RWPE2 (cell line): ENCODE measurements around the gene UBE2K.
"Not testable (repeated sequence)": the region's sequence is repeated elsewhere in the genome, so short reads cannot be mapped to it uniquely, and the experiment has no call there.

ENCODE experiments used
- ATAC-seq: fragments of 200-7000 bp; cut with Tn5 transposase; 3 replicates; pipeline ENCODE4 v1.9.1; 2021; ENCODE audit warnings: low read depth
- DNase-seq: peaks from one replicate; pipeline ENCODE4 v3.0.0-alpha.2; 2020; ENCODE audit warnings: low spot score
- H3K27ac ChIP-seq: fragments of 450-650 bp; 2 replicates; pipeline ENCODE4 v1.5.1; 2017; ENCODE audit warnings: mild to moderate bottlenecking; ENCODE audit not compliant: poor library complexity, severe bottlenecking
- H3K27me3 ChIP-seq: fragments of 250-450 bp; sonication (Bioruptor Pico); 2 replicates; pipeline ENCODE4 v1.5.1; 2021; ENCODE audit warnings: mild to moderate bottlenecking, moderate library complexity; ENCODE audit not compliant: insufficient read depth, poor library complexity, severe bottlenecking
- H3K36me3 ChIP-seq: fragments of 250-450 bp; sonication (Bioruptor Pico); 2 replicates; pipeline ENCODE4 v1.5.1; 2020; ENCODE audit warnings: low read depth, mild to moderate bottlenecking, moderate library complexity
- H3K4me1 ChIP-seq: fragments of 250-450 bp; sonication (Bioruptor Pico); 2 replicates; pipeline ENCODE4 v1.5.1; 2021; ENCODE audit warnings: mild to moderate bottlenecking, moderate library complexity; ENCODE audit not compliant: insufficient read depth, poor library complexity, severe bottlenecking
- H3K4me3 ChIP-seq: fragments of 250-450 bp; sonication (Bioruptor Pico); 2 replicates; pipeline ENCODE4 v1.5.1; 2021; ENCODE audit warnings: mild to moderate bottlenecking, moderate library complexity; ENCODE audit not compliant: severe bottlenecking
- H3K9me3 ChIP-seq: fragments of 250-450 bp; sonication (Bioruptor Pico); 2 replicates; pipeline ENCODE4 v1.5.1; 2021; ENCODE audit warnings: mild to moderate bottlenecking, moderate library complexity; ENCODE audit not compliant: severe bottlenecking
- TF ChIP-seq, protein P1 (sequence below): fragments of 450-650 bp; IDR thresholded peaks from one replicate; pipeline ENCODE4 v1.5.1; 2017; ENCODE audit warnings: mild to moderate bottlenecking, moderate library complexity; ENCODE audit not compliant: poor library complexity, severe bottlenecking

The UBE2K gene

DNA sequence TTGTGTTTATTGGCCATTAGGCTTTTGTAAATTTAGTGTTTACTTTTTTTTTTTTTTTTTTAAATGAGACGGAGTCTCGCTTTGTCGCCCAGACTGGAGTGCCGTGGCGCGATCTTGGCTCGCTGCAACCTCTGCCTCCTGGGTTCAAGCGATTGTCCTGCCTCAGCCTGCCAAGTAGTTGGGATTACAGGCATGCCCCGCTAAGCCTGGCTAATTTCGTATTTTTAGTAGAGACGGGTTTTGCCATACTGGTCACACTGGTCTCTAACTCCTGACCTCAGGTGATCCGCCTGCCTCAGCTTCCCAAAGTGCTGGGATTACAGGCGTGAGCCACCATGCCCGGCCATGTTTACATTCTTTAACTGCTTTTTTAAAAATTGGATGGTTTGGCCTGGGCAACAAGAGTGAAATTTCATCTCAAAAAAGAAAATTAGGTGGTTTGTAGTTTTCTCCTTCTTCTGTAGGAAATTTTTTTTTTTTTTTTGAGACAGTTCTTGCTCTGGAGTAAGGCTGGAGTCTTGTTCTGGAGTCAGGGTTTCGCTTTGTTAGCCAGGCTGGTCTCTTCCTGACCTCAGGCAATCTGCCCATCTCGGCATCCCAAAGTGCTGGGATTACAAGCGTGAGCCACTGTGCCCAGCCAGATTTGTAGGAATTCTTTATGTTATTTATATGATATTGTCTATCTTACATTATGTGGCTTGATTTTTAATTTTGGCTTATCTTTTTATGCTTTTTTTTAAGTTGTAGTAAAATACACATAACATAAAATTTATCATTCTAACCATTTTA is 15.1 kb downstream of the UBE2K start:
- Histone ChIP-seq H3K27ac (no peak overlapping the region), H3K36me3 (peaks cover 35% of the 10 kb centered on the region), H3K4me3 (no peak overlapping the region), H3K4me1 (peaks cover under 1% of the 10 kb centered on the region), H3K27me3 (no peaks in the 10 kb centered on the region), H3K9me3 (no peaks in the 10 kb centered on the region)
- ATAC-seq, result no peak
- no peak for DNase-seq
- TF ChIP-seq, protein P1, sequence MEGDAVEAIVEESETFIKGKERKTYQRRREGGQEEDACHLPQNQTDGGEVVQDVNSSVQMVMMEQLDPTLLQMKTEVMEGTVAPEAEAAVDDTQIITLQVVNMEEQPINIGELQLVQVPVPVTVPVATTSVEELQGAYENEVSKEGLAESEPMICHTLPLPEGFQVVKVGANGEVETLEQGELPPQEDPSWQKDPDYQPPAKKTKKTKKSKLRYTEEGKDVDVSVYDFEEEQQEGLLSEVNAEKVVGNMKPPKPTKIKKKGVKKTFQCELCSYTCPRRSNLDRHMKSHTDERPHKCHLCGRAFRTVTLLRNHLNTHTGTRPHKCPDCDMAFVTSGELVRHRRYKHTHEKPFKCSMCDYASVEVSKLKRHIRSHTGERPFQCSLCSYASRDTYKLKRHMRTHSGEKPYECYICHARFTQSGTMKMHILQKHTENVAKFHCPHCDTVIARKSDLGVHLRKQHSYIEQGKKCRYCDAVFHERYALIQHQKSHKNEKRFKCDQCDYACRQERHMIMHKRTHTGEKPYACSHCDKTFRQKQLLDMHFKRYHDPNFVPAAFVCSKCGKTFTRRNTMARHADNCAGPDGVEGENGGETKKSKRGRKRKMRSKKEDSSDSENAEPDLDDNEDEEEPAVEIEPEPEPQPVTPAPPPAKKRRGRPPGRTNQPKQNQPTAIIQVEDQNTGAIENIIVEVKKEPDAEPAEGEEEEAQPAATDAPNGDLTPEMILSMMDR, result no peak

DNA sequence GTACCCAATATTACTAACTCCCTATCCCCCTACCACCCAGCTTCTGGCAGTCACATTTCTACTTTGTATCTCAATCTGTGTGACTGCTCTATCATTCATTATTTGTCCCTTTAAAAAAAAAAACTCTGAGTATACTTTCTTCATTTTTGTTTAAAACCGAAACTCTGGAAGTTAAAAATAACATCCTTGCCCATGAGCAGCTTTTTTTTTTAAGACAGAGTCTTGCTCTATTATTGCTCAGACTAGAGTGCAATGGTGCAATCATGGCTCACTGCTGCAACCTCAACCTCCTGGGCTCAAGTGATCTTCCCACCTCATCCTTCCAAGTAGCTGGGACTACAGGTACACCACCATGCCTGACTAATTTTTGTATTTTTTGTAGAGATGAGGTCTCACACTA is 15.8 kb downstream of the UBE2K start:
- DNase-seq (no peak), ATAC-seq (no peak)
- TF ChIP-seq, protein P1, result no peak
- peaks cover 35% of the 10 kb centered on the region for H3K36me3 ChIP-seq
- H3K4me1 ChIP-seq, result peaks cover 4% of the 10 kb centered on the region
- no peaks in the 10 kb centered on the region for H3K9me3 ChIP-seq
- H3K27ac ChIP-seq, result no peak overlapping the region
- H3K4me3 ChIP-seq, result no peak overlapping the region
- H3K27me3 ChIP-seq, result no peaks in the 10 kb centered on the region

DNA sequence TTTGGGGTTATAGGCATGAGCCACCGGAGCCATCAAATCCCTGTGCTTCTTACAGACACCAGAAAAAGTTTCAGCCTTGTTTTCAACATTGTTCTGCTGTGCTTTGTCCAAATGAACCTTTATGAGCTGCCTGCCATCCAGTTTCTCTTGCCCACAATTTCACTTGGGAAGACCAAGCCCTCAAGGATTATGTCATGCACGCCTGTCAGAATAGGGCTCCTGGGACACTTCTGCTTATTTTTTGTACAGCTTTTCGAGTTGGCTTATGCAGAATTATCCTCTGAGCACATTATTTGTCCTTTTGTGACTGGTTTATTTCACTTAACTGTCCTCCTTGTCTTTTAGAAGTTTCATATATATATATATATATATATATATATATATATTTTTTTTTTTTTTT is 16.2 kb downstream of the UBE2K start:
- Histone ChIP-seq H3K36me3 (peaks cover 33% of the 10 kb centered on the region), H3K27me3 (no peaks in the 10 kb centered on the region), H3K9me3 (no peaks in the 10 kb centered on the region), H3K27ac (no peak overlapping the region), H3K4me1 (peaks cover 4% of the 10 kb centered on the region), H3K4me3 (no peak overlapping the region)
- ATAC-seq, result no peak
- TF ChIP-seq, protein P1, result no peak
- no peak for DNase-seq

DNA sequence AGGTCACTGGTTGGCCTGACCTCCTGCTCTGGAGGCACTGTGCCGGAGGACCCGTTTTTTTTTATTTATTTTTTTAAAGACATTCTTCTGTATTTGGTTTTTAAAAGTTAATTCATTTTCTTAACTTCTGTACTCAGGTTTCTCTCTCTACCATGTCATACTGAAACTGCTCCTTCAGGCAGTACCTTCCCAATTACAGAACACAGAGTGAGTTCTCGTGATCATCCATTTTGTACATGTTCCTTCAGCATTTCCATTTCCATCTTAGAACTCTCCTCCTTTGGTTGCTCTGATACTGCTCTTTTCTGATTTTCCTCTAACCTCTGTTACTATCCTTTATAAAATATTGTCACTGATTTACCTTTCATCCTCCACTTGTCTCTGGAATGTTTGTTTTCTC is 17.9 kb downstream of the UBE2K start:
- DNase-seq, result no peak
- Histone ChIP-seq H3K27me3 (no peaks in the 10 kb centered on the region), H3K4me3 (no peak overlapping the region), H3K9me3 (no peaks in the 10 kb centered on the region), H3K4me1 (peaks cover 4% of the 10 kb centered on the region), H3K27ac (no peak overlapping the region), H3K36me3 (peaks cover 34% of the 10 kb centered on the region)
- ATAC-seq, result no peak
- TF ChIP-seq, protein P1, result no peak

DNA sequence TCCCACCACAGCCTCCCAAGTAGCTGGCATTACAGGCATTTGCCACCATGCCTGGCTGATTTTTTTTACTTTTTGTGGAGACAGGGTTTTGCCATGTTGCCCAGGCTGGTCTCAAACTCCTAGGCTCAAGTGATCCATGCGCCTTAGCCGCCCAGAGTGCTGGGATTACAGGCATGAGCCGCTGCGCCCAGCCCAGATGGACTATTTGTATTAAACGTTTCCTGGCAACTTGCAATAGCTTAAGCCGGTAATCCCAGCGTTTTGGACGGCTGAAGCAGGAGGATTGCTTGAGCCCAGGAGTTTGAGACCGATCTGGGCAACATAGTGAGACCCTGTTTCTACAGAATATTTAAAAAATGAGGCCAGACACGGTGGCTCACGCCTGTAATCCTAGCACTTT is 18.4 kb downstream of the UBE2K start:
- ATAC-seq, result no peak
- no peak overlapping the region for H3K27ac ChIP-seq
- no peaks in the 10 kb centered on the region for H3K9me3 ChIP-seq
- H3K4me3 ChIP-seq, result no peak overlapping the region
- no peak for DNase-seq
- no peaks in the 10 kb centered on the region for H3K27me3 ChIP-seq
- H3K4me1 ChIP-seq, result peaks cover 4% of the 10 kb centered on the region
- TF ChIP-seq, protein P1, result no peak
- peaks cover 32% of the 10 kb centered on the region for H3K36me3 ChIP-seq

DNA sequence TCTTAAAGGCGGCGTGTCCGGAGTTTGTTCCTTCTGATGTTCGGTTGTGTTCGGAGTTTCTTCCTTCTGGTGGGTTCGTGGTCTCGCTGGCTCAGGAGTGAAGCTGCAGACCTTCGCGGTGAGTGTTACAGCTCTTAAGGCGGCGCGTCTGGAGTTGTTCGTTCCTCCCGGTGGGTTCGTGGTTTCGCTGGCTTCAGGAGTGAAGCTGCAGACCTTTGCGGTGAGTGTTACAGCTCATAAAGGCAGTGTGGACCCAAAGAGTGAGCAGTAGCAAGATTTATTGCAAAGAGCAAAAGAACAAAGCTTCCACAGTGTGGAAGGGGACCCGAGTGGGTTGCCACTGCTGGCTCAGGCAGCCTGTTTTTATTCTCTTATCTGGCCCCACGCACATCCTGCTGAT is 19.8 kb downstream of the UBE2K start:
- not testable (repeated sequence) for ATAC-seq, H3K9me3 ChIP-seq, DNase-seq, H3K4me1 ChIP-seq, H3K27me3 ChIP-seq, H3K27ac ChIP-seq, H3K4me3 ChIP-seq
- H3K36me3 ChIP-seq, result peaks cover 30% of the 10 kb centered on the region
